HL-60 (cell line): ENCODE results near the gene ZFHX2.

Source experiments
- POLR2AphosphoS5 ChIP-seq: IDR thresholded peaks from 2 replicates; pipeline ENCODE4 v1.6.1; 2012; ENCODE audit warnings: low read depth
- TF ChIP-seq, protein P1 (sequence below): IDR thresholded peaks from one replicate; pipeline ENCODE4 v1.5.1; 2011; ENCODE audit warnings: low read length, control low read depth, inconsistent platforms; ENCODE audit not compliant: insufficient read depth

GRCh38 chr14:23538050-23538718 lies 13.4 kb downstream of the ZFHX2 start:
- no peak for TF ChIP-seq POLR2AphosphoS5
- TF ChIP-seq, protein P1, sequence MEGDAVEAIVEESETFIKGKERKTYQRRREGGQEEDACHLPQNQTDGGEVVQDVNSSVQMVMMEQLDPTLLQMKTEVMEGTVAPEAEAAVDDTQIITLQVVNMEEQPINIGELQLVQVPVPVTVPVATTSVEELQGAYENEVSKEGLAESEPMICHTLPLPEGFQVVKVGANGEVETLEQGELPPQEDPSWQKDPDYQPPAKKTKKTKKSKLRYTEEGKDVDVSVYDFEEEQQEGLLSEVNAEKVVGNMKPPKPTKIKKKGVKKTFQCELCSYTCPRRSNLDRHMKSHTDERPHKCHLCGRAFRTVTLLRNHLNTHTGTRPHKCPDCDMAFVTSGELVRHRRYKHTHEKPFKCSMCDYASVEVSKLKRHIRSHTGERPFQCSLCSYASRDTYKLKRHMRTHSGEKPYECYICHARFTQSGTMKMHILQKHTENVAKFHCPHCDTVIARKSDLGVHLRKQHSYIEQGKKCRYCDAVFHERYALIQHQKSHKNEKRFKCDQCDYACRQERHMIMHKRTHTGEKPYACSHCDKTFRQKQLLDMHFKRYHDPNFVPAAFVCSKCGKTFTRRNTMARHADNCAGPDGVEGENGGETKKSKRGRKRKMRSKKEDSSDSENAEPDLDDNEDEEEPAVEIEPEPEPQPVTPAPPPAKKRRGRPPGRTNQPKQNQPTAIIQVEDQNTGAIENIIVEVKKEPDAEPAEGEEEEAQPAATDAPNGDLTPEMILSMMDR: no peak
